GM12801 (cell line): Measurements from ENCODE around the gene LLPH.

Experiments used
- CTCF ChIP-seq: IDR thresholded peaks from one replicate; pipeline ENCODE4 v1.5.1; 2011; ENCODE audit warnings: control low read depth; ENCODE audit not compliant: insufficient read length; ENCODE audit errors: extremely low read depth

The LLPH gene

DNA sequence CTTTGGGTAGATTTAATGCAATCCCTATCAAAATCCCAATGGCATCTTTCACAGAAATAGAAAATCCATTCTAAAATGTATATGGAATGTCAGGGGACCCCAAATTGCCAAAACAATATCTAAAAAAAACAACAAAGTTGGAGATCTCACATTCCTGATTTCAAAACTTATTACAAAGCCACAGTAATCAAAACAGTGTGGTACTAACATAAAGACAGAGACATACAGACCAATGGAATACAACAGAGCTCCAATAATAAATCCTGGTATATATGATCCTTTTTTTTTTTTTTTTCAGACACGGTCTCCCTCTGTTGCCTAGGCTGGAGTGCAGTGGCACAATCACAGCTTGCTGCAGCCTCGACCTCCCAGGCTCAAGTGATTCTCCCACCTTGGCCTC, 34.6 kb upstream of the LLPH start:
- TF ChIP-seq CTCF = no peak

DNA sequence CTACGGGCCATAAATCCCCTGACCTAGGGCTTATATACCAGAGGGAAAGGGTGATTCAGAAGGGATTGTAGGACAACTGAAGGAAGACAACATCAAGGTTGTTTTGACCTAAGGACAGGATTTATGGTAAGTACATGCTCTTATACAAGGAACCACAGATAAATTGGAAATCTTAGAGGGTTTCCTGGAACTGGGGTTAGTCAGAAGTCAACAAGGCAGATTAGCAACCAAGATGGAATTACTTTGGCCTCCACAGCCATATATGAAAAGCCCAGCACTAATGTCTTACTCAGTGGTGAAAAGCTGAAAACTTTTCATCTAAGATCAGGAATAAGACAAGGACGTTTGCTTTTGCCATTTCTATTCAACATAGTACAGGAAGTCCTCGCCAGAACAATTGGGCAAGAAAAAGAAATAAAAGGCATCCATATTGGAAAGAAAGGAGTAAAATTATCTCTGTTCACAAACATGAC, 33.8 kb upstream of the LLPH start:
- no peak for TF ChIP-seq CTCF

DNA sequence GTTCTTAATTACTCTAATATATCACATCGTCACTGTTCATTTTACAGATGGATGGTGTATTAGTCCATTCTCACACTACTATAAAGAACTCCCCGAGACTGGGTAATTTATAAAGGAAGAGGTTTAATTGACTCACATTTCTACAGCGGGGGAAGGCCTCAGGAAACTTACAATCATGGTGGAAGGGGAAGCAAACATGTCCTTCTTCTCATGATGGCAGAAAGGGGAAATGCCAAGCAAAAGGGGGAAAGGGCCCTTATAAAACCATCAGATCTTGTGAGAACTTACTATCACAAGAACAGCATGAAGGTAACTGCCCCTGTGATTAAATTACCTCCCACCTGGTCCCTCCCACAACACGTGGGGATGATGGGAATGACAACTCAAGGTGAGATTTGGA, 32.7 kb upstream of the LLPH start:
- TF ChIP-seq CTCF = no peak

DNA sequence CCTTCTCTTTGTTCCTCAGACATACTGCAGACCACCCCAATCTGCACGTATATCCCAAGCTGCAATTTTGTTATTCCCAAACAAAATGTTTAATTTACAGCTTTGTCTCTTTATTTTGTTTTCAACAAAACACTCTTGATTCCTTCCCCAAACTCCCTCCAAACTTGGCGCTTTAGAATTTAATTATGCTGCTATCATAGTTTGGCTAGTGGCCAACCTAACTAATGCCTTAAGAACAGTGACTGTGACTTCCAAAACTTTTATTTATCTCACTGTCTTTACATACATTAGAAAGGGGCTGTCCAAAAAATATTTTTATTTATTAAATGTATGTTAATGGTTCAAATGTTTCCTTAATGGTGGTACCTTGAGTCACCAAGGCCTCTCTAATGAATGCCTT, 32.2 kb upstream of the LLPH start:
- no peak for TF ChIP-seq CTCF

- TF ChIP-seq CTCF = no peak
Measured at GRCh38 chr12:66160704-66161103, 30.2 kb upstream of the LLPH start.

GRCh38 chr12:66159123-66159522, 28.6 kb upstream of the LLPH start:
- TF ChIP-seq CTCF = no peak

DNA sequence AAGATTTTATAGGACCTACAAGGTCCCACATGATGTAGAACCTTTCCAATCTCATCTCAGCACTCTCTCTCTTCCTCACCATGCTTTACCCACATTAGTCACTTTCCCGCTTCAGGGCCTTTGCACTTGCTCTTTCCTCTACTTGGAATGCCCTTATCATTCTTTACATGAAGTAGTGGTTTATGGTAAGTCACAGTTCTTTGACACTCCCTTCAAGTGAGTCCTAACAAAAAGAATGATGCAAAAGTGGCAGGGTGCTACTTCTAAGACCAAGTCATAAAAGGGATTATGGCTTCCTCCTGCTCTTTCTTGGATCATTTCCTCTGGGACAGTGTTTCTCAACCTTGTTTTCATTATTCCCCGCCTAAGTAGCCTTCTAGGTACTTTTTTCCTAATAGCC, 26.1 kb upstream of the LLPH start:
- no peak for TF ChIP-seq CTCF

DNA sequence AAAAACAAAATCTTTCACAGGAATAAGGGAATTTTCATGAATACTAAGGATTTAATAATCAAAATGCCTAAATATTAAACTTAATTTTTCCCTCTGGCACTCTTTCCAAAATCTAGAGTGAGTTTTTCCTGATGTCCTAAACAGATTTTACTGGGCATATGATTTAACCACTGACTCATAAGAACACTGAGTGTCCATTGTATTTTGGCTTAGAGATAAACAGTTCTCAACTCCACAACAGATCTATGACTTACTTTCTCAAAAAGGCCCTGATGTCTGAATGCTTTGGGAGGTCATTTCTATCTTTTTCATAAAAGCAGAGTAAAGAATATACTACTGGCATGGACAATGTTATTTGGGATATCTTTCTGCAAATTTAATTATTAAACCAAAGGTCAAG, 24.2 kb upstream of the LLPH start:
- TF ChIP-seq CTCF = no peak
